ENCODE data around the gene SHC4.
A peak's percentile ranks its signal among the peaks of the same experiment; 100 is the strongest.

Gene SHC4

GRCh38 chr15:48896869-48897814 is 66.6 kb downstream of the SHC4 start:
- peak; percentile 9 for TF ChIP-seq CTCF (IDR thresholded peaks at IDR 0.05; ENCODE audit: low read depth, low read length, missing control alignments)
- Histone ChIP-seq H3K27ac (peak overlapping the region; percentile 21), H3K36me3 (replicated peaks) (no peaks in the 10 kb centered on the region), H3K27me3 (replicated peaks) (no peaks in the 10 kb centered on the region), H3K4me3 (ENCODE audit: low read depth, low read length) (peak overlapping the region; percentile 43)
- in situ Hi-C loops (cut with HindIII; ENCODE audit: low pct_ligation_motif_present, low sequenced_read_pairs), result no loop called here
- DNase-seq, result peak; percentile 37

GRCh38 chr15:48893311-48893710 is 70.4 kb downstream of the SHC4 start:
- no peaks in the 10 kb centered on the region for H3K27me3 ChIP-seq (replicated peaks)
- no peak for TF ChIP-seq CTCF (IDR thresholded peaks at IDR 0.05; ENCODE audit: low read depth, low read length, missing control alignments)
- H3K36me3 ChIP-seq (replicated peaks), result no peaks in the 10 kb centered on the region
- H3K4me3 ChIP-seq (ENCODE audit: low read depth, low read length), result no peak overlapping the region
- in situ Hi-C loops (cut with HindIII; ENCODE audit: low pct_ligation_motif_present, low sequenced_read_pairs), result no loop called here
- DNase-seq, result no peak
- no peak overlapping the region for H3K27ac ChIP-seq

- Histone ChIP-seq H3K36me3 (replicated peaks) (no peaks in the 10 kb centered on the region), H3K27me3 (replicated peaks) (no peaks in the 10 kb centered on the region), H3K4me3 (ENCODE audit: low read depth, low read length) (peak overlapping the region; percentile 9), H3K27ac (no peak overlapping the region)
- DNase-seq, result no peak
- in situ Hi-C loops (cut with HindIII; ENCODE audit: low pct_ligation_motif_present, low sequenced_read_pairs), result no loop called here
- no peak for TF ChIP-seq CTCF (IDR thresholded peaks at IDR 0.05; ENCODE audit: low read depth, low read length, missing control alignments)
Measured at GRCh38 chr15:48891232-48891765, 72.4 kb downstream of the SHC4 start.

DNA sequence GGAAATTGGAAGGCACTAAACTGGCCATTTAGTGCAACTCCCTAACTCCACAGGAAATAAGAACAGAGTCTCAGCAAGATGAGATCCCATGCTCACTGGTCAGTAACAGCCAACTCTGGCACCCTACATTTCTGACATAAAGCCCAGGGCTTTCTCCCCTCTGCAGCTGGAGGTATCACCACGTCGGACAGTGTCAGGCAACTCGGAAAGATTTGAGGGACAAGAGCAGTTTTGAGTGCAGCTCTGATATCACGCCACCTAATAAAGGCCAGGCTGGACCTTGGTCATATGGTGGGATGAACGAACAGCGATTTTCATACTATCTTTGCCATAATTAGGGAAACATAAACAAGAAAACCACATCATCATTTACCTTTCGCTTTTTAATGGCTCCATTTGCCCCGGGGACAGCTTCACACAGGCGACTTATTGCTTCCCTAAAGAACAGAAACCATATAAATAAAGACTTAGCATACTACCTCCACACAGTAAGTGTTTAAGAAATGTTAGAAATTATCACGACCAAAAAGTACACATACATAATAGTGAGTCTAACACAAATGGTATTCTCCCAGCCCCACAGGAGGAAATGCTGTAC is 73.2 kb downstream of the SHC4 start:
- no peak for DNase-seq
- Histone ChIP-seq H3K36me3 (replicated peaks) (no peaks in the 10 kb centered on the region), H3K27ac (no peak overlapping the region), H3K27me3 (replicated peaks) (no peaks in the 10 kb centered on the region), H3K4me3 (ENCODE audit: low read depth, low read length) (no peak overlapping the region)
- no peak for TF ChIP-seq CTCF (IDR thresholded peaks at IDR 0.05; ENCODE audit: low read depth, low read length, missing control alignments)
- in situ Hi-C loops (cut with HindIII; ENCODE audit: low pct_ligation_motif_present, low sequenced_read_pairs), result no loop called here

GRCh38 chr15:48889925-48890324 is 73.8 kb downstream of the SHC4 start:
- no peak for TF ChIP-seq CTCF (IDR thresholded peaks at IDR 0.05; ENCODE audit: low read depth, low read length, missing control alignments)
- Histone ChIP-seq H3K27me3 (replicated peaks) (no peaks in the 10 kb centered on the region), H3K36me3 (replicated peaks) (no peaks in the 10 kb centered on the region), H3K27ac (no peak overlapping the region), H3K4me3 (ENCODE audit: low read depth, low read length) (no peak overlapping the region)
- in situ Hi-C loops (cut with HindIII; ENCODE audit: low pct_ligation_motif_present, low sequenced_read_pairs), result no loop called here
- DNase-seq, result no peak
